ENCODE measurements around the gene PPFIA1. TPM values are rescaled to one million over a fixed set of nuclear protein-coding genes. Genes with fewer than 3 reads are reported as not detected.

The PPFIA1 gene
- total and polyA plus RNA-seq, 4 donors, result 27.5 to 85.0 (median 43.5) TPM

DNA sequence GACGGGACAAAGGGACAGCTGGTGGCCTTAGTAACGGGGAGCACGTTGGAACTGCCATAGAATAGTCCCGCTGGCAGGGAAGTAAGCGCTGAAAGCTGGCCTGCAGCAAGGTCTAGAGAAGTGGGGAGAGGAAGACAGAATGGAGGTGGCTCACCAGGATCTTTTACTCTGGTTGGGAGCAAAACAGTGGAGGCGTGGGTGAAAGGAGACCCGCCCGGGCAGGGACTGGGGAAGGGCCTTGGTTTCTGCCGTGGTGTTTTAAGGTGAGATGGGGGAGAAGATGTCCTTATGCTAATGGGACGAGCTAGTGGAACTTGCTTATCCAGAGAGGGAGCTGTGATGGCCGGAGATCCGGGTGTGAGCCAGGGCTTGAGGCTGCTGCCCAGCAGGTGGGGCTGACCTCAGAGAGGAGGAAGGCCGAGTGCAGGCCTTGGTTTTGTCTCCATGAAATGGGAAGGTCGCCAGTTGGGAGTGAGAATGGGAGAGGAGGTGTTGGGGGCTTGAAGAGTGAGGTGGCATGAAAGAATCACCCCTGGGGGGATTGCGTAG is 71.5 kb downstream of the PPFIA1 start:
- H3K9ac ChIP-seq (ENCODE audit: insufficient read depth in 1 of 2, low read length in 2 of 2), result no peak overlapping the region
- H3K27me3 ChIP-seq (ENCODE audit: control insufficient read depth in 3 of 3, insufficient read depth in 3 of 3, low read length in 2 of 3), result no peaks in the 10 kb centered on the region
- peak overlapping the region; percentile 15 for H3K4me3 ChIP-seq
- ATAC-seq (ENCODE audit: insufficient read depth, low FRiP score), result no peak
- 88 to 96% methylated on average over 15 of the region's 15 CpGs for WGBS, 2 donors
- no peak for DNase-seq
- H3K4me1 ChIP-seq (ENCODE audit: control insufficient read depth in 5 of 5, insufficient read depth in 5 of 5, low read length in 5 of 5), result no peaks in the 10 kb centered on the region
- H3K27ac ChIP-seq (ENCODE audit: low read depth in 1 of 2, low read length in 1 of 2), result no peak overlapping the region
- TF ChIP-seq CTCF (IDR thresholded peaks at IDR 0.05; ENCODE audit: control extremely low read depth, extremely low read depth), result no peak
- H3K36me3 ChIP-seq (ENCODE audit: control insufficient read depth in 4 of 4, insufficient read depth in 4 of 4, low read length in 4 of 4), result peaks cover 24 to 46% (median 34%) of the 10 kb centered on the region in 4 donors
- H3K9me3 ChIP-seq (ENCODE audit: control insufficient read depth in 4 of 4, insufficient read depth in 3 of 4, low read length in 3 of 4), result no peaks in the 10 kb centered on the region

DNA sequence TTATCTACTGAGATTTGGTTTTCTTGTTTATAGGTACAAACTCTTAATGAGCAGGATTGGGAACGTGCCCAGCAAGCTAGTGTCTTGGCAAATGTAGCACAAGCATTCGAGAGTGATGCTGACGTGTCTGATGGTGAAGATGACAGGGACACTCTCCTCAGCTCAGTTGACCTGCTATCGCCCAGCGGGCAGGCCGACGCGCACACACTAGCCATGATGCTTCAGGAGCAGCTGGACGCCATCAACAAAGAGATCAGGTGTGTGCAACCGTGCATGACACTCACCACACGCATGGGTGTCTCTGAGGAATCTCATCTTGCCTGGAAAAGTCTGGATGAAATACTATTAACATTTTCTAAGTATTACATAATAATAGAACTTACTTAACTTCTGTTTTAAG is 73.1 kb downstream of the PPFIA1 start:
- ATAC-seq (ENCODE audit: insufficient read depth, low FRiP score), result no peak

GRCh38 chr11:70348191-70348590 is 77.7 kb downstream of the PPFIA1 start:
- Histone ChIP-seq H3K4me3 (no peak overlapping the region), H3K4me1 (ENCODE audit: control insufficient read depth in 5 of 5, insufficient read depth in 5 of 5, low read length in 5 of 5) (peaks cover 0 to 3% (median 0%) of the 10 kb centered on the region in 5 donors), H3K36me3 (ENCODE audit: control insufficient read depth in 4 of 4, insufficient read depth in 4 of 4, low read length in 4 of 4) (peaks cover 16 to 40% (median 33%) of the 10 kb centered on the region in 4 donors), H3K27me3 (ENCODE audit: control insufficient read depth in 3 of 3, insufficient read depth in 3 of 3, low read length in 2 of 3) (no peaks in the 10 kb centered on the region), H3K9me3 (ENCODE audit: control insufficient read depth in 4 of 4, insufficient read depth in 3 of 4, low read length in 3 of 4) (no peaks in the 10 kb centered on the region), H3K27ac (ENCODE audit: low read depth in 1 of 2, low read length in 1 of 2) (no peak overlapping the region), H3K9ac (ENCODE audit: insufficient read depth in 1 of 2, low read length in 2 of 2) (no peak overlapping the region)
- no peak for TF ChIP-seq CTCF (IDR thresholded peaks at IDR 0.05; ENCODE audit: control extremely low read depth, extremely low read depth)
- 88 to 93% methylated on average over 12 of the region's 12 CpGs for WGBS, 2 donors
- DNase-seq, result no peak
- no peak for ATAC-seq (ENCODE audit: insufficient read depth, low FRiP score)

More for the DNA sequence above, 73.1 kb downstream of the PPFIA1 start:
- H3K9ac ChIP-seq (ENCODE audit: insufficient read depth in 1 of 2, low read length in 2 of 2), result no peak overlapping the region
- no peak for DNase-seq
- H3K4me1 ChIP-seq (ENCODE audit: control insufficient read depth in 5 of 5, insufficient read depth in 5 of 5, low read length in 5 of 5), result peaks cover 0 to 3% (median 0%) of the 10 kb centered on the region in 5 donors
- H3K27me3 ChIP-seq (ENCODE audit: control insufficient read depth in 3 of 3, insufficient read depth in 3 of 3, low read length in 2 of 3), result no peaks in the 10 kb centered on the region
- TF ChIP-seq CTCF (IDR thresholded peaks at IDR 0.05; ENCODE audit: control extremely low read depth, extremely low read depth), result no peak
- H3K9me3 ChIP-seq (ENCODE audit: control insufficient read depth in 4 of 4, insufficient read depth in 3 of 4, low read length in 3 of 4), result no peaks in the 10 kb centered on the region
- no peak overlapping the region for H3K4me3 ChIP-seq
- 90 to 95% methylated on average over 11 of the region's 11 CpGs for WGBS, 2 donors
- H3K27ac ChIP-seq (ENCODE audit: low read depth in 1 of 2, low read length in 1 of 2), result no peak overlapping the region
- peaks cover 23 to 45% (median 29%) of the 10 kb centered on the region in 4 donors for H3K36me3 ChIP-seq (ENCODE audit: control insufficient read depth in 4 of 4, insufficient read depth in 4 of 4, low read length in 4 of 4)

GRCh38 chr11:70348608-70349007 is 78.1 kb downstream of the PPFIA1 start:
- no peak overlapping the region for H3K9ac ChIP-seq (ENCODE audit: insufficient read depth in 1 of 2, low read length in 2 of 2)
- no peak overlapping the region for H3K4me3 ChIP-seq
- ATAC-seq (ENCODE audit: insufficient read depth, low FRiP score) (no peak), DNase-seq (no peak)
- no peak overlapping the region for H3K27ac ChIP-seq (ENCODE audit: low read depth in 1 of 2, low read length in 1 of 2)
- H3K36me3 ChIP-seq (ENCODE audit: control insufficient read depth in 4 of 4, insufficient read depth in 4 of 4, low read length in 4 of 4), result peaks cover 14 to 37% (median 30%) of the 10 kb centered on the region in 4 donors
- H3K4me1 ChIP-seq (ENCODE audit: control insufficient read depth in 5 of 5, insufficient read depth in 5 of 5, low read length in 5 of 5), result peaks cover 0 to 3% (median 0%) of the 10 kb centered on the region in 5 donors
- H3K27me3 ChIP-seq (ENCODE audit: control insufficient read depth in 3 of 3, insufficient read depth in 3 of 3, low read length in 2 of 3), result no peaks in the 10 kb centered on the region
- H3K9me3 ChIP-seq (ENCODE audit: control insufficient read depth in 4 of 4, insufficient read depth in 3 of 4, low read length in 3 of 4), result no peaks in the 10 kb centered on the region
- 85 to 88% methylated on average over 1 of the region's 1 CpG for WGBS, 2 donors
- TF ChIP-seq CTCF (IDR thresholded peaks at IDR 0.05; ENCODE audit: control extremely low read depth, extremely low read depth), result no peak

Measured in lung (tissue), 12 donors.